Colonic mucosa (tissue), 4 donors: ENCODE data around the gene RBM47. TPM values are rescaled to one million over a fixed set of nuclear protein-coding genes. Genes with fewer than 3 reads are reported as not detected.
"Not testable (repeated sequence)": the region's sequence is repeated elsewhere in the genome, so short reads cannot be mapped to it uniquely, and the experiment has no call there.

Source experiments
- DNase-seq: peaks from one replicate; pipeline ENCODE4 v3.0.0-alpha.2; 2020
- H3K27ac ChIP-seq: fragments of 200-600 bp; one replicate; pipeline ENCODE4 v1.8.0; 2021
- H3K27me3 ChIP-seq: fragments of 200-600 bp; one replicate; pipeline ENCODE4 v1.8.0; 2021
- H3K36me3 ChIP-seq: fragments of 200-600 bp; one replicate; pipeline ENCODE4 v1.8.0; 2021
- H3K4me1 ChIP-seq: fragments of 200-600 bp; one replicate; pipeline ENCODE4 v1.8.0; 2021; ENCODE audit warnings: mild to moderate bottlenecking
- H3K4me3 ChIP-seq: fragments of 200-600 bp; one replicate; pipeline ENCODE4 v1.8.0; 2021
- H3K9ac ChIP-seq, 2 donors: one replicate each; pipeline ENCODE4 v1.7.0; 2013; ENCODE audit warnings: control low read depth in 2 of 2, low read depth in 2 of 2, low read length in 2 of 2
- H3K9me3 ChIP-seq: fragments of 200-600 bp; one replicate; pipeline ENCODE4 v1.8.0; 2021
- intact Hi-C: fragments of 100-400 bp; cut with DNase I; formaldehyde crosslinking; loops from one replicate; pipeline ENCODE4 v1.14.1; 2022
- total RNA-seq, 2 donors: library from RNA; stranded (reverse); fragmentation: NEBNext Ultra II Directional in 1 of 2; extraction: Animal tissue kit (Norgen Biotek cat#: 25700) in 1 of 2; gene quantifications; one replicate each; pipeline ENCODE4 v1.2.1, GENCODE V29; 2021
- TF ChIP-seq, protein P1 (sequence below): fragments of 200-600 bp; IDR thresholded peaks from one replicate; pipeline ENCODE4 v1.8.0; 2022; ENCODE audit warnings: antibody characterized with exemption, mild to moderate bottlenecking
- donor health status: healthy.
- donor health status: DM: no; HTN: no; CAD: no.
- donor health status: DM: no; HTN: no; CAD: no.

The RBM47 gene
- total RNA-seq, 2 donors from 2014 or later, result 279 to 281 TPM

DNA sequence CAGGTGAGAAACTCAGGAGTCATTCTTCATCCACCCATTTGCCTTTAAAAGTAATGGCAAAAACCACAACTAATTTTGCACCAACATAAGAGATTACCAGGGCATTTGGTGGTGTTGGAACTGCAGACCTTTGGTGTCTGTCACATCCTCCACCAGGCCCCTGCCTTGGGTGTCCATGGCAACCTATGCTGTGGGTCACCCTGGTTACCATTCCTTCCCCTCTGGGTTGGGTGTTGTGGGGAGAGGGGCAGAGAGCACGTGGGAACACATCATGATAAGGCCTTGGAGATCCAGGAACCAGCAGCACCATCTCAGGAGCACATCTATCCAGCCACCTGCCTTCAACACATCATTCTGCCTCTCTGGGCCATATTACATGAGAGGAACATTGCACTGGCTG lies 217.3 kb downstream of the RBM47 start:
- Histone ChIP-seq H3K9me3 (no peaks in the 10 kb centered on the region), H3K27ac (no peak overlapping the region), H3K4me1 (no peaks in the 10 kb centered on the region), H3K9ac (no peak overlapping the region), H3K36me3 (no peaks in the 10 kb centered on the region), H3K27me3 (no peaks in the 10 kb centered on the region), H3K4me3 (no peak overlapping the region)
- intact Hi-C loops, result no loop called here
- no peak for DNase-seq
- TF ChIP-seq, protein P1, sequence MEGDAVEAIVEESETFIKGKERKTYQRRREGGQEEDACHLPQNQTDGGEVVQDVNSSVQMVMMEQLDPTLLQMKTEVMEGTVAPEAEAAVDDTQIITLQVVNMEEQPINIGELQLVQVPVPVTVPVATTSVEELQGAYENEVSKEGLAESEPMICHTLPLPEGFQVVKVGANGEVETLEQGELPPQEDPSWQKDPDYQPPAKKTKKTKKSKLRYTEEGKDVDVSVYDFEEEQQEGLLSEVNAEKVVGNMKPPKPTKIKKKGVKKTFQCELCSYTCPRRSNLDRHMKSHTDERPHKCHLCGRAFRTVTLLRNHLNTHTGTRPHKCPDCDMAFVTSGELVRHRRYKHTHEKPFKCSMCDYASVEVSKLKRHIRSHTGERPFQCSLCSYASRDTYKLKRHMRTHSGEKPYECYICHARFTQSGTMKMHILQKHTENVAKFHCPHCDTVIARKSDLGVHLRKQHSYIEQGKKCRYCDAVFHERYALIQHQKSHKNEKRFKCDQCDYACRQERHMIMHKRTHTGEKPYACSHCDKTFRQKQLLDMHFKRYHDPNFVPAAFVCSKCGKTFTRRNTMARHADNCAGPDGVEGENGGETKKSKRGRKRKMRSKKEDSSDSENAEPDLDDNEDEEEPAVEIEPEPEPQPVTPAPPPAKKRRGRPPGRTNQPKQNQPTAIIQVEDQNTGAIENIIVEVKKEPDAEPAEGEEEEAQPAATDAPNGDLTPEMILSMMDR, result no peak

DNA sequence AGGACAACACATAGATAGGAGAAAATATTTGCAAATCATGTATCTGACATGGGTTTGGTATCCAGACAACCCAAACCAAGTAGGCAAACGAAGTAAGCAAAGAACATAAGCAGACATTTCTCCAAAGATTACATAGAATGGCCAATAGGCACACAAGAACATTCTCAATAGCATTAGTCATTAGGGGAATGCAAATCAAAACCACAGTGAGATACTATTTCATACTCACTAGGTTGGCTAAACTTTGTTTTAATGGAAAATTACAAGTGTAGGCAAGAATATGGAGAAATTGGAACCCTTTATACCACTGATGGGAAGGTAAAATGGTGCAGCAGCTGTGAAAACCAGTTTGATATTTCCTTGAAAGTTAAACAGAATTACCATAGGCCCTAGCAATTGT lies 219.8 kb downstream of the RBM47 start:
- TF ChIP-seq, protein P1, result no peak
- Histone ChIP-seq H3K9ac (no peak overlapping the region), H3K4me3 (no peak overlapping the region), H3K4me1 (no peaks in the 10 kb centered on the region), H3K9me3 (no peaks in the 10 kb centered on the region), H3K27ac (no peak overlapping the region), H3K36me3 (no peaks in the 10 kb centered on the region), H3K27me3 (no peaks in the 10 kb centered on the region)
- DNase-seq, result no peak
- intact Hi-C loops, result no loop called here

DNA sequence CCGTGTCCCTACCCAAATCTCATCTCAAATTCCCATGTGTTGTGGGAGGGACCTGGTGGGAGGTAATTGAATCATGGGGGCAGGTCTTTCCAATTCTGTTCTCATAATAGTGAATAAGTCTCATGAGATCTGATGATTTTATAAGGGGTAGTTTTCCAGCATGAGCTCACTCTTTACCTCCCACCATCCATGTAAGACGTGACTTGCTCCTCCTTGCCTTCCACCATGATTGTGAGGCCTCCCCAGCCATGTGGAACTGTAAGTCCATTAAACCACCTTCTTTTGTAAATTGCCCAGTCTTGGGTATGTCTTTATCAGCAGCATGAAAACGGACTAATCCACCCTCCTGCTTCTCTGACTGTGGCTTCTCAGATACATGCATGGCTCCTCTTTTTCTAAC lies 222.2 kb downstream of the RBM47 start:
- DNase-seq, H3K4me1 ChIP-seq, H3K9me3 ChIP-seq, H3K36me3 ChIP-seq, H3K9ac ChIP-seq, H3K4me3 ChIP-seq, H3K27ac ChIP-seq, H3K27me3 ChIP-seq, intact Hi-C loops: not testable (repeated sequence)

DNA sequence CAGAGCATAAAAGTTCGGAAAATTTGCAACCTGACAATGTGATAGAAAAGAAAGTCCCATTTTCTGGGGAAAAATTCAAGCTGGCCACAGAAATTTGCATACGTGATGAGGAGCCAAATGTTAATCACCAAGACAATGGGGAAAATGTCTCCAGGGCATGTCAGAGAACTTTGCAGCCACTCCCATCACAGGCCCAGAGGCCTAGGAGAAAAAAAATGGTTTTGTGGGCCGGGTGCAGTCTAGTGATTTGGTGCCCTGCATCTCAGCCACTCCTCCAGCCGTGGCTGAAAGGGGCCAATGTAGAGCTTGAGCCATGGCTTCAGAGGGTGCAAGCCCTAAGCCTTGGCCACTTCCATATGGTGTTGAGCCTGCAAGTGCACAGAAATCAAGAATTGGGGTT lies 223.3 kb downstream of the RBM47 start:
- no peak overlapping the region for H3K9ac ChIP-seq
- TF ChIP-seq, protein P1, result no peak
- H3K4me1 ChIP-seq, result no peaks in the 10 kb centered on the region
- intact Hi-C loops, result no loop called here
- H3K4me3 ChIP-seq, result no peak overlapping the region
- no peak overlapping the region for H3K27ac ChIP-seq
- H3K9me3 ChIP-seq, result no peaks in the 10 kb centered on the region
- no peak for DNase-seq
- H3K27me3 ChIP-seq, result no peaks in the 10 kb centered on the region
- H3K36me3 ChIP-seq, result no peaks in the 10 kb centered on the region

DNA sequence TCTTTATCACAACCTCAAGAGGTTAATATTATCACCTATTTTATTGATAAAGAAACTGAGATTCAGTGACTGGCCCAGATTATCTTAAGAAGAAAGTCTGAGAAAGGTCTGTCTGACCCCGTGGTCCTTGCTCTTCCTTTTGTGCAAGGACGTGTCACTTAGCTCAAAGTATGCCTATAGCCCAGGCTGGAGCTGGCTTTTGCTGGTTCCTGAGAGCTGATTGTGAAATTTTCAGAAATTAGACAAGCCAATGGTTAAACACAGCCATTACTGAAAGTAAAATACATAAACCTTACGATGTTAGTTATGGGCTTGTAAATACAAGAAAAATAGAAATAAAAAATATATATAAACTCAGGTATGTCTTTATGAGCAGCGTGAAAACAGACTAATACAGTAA lies 224.5 kb downstream of the RBM47 start:
- H3K9ac ChIP-seq, result no peak overlapping the region
- intact Hi-C loops, result no loop called here
- TF ChIP-seq, protein P1, result no peak
- H3K9me3 ChIP-seq, result no peaks in the 10 kb centered on the region
- no peak overlapping the region for H3K4me3 ChIP-seq
- no peaks in the 10 kb centered on the region for H3K4me1 ChIP-seq
- H3K27ac ChIP-seq, result peak overlapping the region; percentile 79
- H3K27me3 ChIP-seq, result no peaks in the 10 kb centered on the region
- H3K36me3 ChIP-seq, result no peaks in the 10 kb centered on the region
- DNase-seq, result no peak

DNA sequence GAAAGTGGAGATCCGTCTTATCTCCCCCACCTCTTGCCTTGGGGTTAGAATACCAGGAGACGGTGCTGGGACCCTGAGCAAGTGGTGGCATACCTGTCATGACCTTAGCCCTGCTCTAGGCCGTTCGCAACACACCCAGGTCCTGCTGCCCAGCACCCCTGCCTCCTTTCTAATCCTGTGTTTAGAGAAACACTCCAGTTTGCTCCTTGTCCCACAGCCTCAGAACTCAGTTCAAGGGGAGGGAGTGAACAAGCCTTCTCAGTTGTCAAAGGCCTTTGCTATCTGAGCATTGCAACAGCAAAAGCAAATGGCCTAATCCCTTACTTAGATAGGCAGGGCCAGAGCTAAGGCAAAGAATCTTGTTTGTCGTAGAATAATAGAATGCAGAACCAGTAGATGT lies 226.6 kb downstream of the RBM47 start:
- Histone ChIP-seq H3K9me3 (no peaks in the 10 kb centered on the region), H3K27ac (no peak overlapping the region), H3K4me1 (no peaks in the 10 kb centered on the region)

More for the DNA sequence above, 226.6 kb downstream of the RBM47 start:
- H3K36me3 ChIP-seq, result no peaks in the 10 kb centered on the region
- intact Hi-C loops, result no loop called here
- no peak for DNase-seq
- H3K4me3 ChIP-seq, result no peak overlapping the region
- no peaks in the 10 kb centered on the region for H3K27me3 ChIP-seq
- no peak overlapping the region for H3K9ac ChIP-seq
- TF ChIP-seq, protein P1, result no peak
